A549 treated with RU486 at 1 μM for 4 hours (cell line): ENCODE results near the gene CD81. TPM values are rescaled to one million over a fixed set of nuclear protein-coding genes. Genes with fewer than 3 reads are reported as not detected.

Experiments
- total RNA-seq: library from RNA; stranded (reverse); fragments of 200-300 nt; extraction: Qiagen RNA extraction; gene quantifications from 5 replicates; pipeline ENCODE4 v1.2.3, GENCODE V29; 2022; ENCODE audit warnings: low read depth

CD81 gene, protein sequence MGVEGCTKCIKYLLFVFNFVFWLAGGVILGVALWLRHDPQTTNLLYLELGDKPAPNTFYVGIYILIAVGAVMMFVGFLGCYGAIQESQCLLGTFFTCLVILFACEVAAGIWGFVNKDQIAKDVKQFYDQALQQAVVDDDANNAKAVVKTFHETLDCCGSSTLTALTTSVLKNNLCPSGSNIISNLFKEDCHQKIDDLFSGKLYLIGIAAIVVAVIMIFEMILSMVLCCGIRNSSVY
- total RNA-seq: 280 to 415 TPM (median 398 TPM) in 5 replicates

DNA sequence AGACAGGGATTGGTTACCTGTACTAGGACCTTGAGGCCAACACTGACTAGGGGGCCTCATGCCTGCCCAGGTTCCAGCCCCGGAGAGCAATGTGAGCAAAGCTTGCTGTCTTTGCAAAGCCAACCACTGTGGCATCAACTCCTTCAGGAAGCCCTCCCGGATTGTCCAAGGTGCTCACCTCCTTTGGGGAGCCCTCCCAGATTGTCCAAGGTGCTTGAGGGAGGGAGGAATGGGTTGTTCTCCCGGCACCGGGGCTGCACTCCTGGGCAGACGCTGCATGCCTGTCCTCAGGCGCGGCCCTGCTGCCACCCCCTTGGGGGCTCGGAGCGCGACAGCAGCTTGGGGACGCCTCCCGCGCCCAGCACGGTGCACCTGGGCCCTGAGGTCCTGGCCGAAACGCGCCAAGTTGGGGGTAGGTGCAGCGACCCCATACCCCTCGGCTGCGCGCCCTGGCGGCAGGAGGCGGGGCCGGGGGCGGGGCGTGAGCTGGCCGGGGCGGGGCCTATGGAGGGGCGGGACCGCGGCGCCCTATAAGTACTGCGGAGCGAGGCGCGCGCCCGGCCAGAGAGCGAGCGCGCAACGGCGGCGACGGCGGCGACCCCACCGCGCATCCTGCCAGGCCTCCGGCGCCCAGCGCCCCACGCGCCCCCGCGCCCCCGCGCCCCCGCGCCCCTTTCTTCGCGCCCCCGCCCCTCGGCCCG lies at the start of gene CD81:
TSS of gene CD81 (plus strand) at position 560 of the 701 bp plus-strand sequence. CDS start 240 bp downstream, outside the sequence.

DNA sequence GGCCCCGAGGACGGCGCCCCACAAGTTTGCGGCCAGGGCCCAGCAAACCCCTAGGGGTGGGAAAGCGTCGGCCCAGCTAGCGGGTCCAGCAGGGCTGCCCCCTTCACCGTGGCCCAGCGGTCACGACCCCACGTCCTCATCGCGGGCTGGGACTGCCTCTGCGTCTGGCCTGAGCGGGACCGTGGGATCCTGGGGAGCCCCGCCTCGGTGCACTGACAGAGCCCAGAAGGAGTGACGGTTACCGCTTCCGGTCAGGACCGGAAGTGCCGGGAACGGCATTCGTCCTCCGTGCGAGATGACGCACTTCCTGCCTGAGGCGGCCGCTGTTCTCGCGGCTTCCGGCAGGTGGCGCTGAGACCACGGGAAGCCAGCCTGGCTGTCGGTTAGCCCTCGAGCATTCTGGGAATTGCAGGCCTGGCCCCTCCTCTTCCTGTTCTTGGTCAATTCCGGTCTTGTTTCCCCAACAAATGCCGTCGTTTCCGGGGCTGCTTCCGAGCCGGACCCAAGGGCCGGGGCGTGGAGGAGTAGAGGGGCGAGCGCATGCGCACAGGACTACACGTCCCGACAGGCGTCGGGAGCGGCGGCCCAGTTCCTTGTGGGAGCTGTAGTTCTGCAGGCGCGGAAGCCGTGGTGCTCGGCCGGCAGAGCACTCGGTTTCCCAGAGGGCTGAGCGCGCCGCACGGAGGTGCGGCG lies 23.1 kb downstream of the CD81 start, which contains the start of gene TSSC4:
TSS of gene TSSC4 (plus strand) at position 682 of the 693 bp plus-strand sequence. CDS start 1,884 bp downstream, outside the sequence.

DNA sequence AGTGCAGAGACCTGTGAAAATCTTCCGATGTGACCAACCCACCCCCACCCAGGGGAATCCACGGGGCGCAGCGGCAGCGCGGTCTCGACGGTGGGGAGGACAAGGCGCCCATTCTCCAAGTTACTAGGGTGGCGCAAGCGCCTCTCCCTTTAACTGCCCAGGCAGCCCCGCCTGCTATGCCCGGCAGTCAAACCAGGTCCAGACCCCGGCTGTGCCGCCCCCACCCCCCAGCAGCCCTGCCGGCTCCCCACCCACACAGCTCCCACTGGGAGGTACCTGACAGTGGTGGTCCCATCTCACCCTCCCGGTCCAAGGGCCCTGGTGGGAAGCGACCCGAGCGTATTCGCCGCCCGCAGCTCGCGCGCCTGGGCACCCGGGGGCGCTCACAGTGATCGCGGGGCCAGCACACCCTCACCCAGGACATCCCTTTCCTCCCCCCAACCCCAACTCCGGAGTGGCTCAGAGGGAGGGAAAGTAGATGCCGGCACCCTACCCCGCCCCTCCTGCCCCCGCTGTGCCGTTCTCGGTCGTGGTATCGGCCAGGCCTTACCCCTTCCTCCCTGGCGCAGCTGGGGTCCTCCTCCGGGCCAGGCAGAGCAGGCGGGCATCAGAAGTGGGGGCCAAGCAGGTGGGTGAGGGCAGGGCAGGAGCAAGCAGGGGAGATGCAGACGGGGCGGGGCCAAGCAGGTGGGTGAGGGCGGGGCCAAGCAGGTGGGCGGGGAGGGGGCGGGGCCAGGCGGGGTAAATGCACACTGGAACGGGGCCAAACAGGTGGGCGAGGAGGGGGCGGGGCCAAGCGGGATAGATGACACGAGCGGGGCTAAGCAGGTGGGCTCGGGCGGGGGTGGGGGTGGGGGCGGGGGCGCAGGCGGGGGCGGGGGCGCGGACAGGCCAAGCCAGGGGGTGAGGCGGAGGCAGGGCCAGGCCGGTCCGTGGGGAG lies 67.0 kb downstream of the CD81 start, which contains the start of gene TRPM5:
TSS of gene TRPM5 (minus strand) at position 634 of the 940 bp plus-strand sequence. CDS start 21,478 bp downstream, outside the sequence.

DNA sequence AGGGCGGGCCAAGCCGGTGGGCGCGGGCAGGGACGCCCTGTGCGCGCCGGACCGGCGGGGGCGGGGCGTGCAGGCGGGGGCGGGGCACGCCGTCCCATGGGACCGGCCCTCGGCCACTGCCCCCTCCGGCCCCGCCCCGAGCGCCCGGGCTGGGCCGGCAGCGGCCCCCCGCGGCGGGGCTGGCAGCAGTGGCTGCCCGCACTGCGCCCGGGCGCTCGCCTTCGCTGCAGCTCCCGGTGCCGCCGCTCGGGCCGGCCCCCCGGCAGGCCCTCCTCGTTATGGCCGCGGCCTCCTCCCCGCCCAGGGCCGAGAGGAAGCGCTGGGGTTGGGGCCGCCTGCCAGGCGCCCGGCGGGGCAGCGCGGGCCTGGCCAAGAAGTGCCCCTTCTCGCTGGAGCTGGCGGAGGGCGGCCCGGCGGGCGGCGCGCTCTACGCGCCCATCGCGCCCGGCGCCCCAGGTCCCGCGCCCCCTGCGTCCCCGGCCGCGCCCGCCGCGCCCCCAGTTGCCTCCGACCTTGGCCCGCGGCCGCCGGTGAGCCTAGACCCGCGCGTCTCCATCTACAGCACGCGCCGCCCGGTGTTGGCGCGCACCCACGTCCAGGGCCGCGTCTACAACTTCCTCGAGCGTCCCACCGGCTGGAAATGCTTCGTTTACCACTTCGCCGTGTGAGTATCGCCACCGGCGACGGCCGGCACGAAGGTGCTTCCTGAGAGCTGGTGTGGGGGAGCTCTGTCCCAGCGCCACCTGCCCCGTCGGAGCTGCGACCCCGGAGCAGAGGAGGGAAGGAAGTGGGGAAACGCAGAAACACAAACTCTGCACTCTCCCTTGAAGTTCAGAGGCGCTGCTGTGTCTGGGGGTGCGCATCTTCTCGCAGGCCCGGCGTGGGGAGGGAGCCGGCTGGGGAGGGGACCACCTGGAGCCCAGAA lies 68.0 kb downstream of the CD81 start, which contains the start of gene KCNQ1:
TSS of gene KCNQ1 (plus strand) at position 188 of the 925 bp plus-strand sequence. CDS start at position 279, 91 bp downstream.

Other genes with a start within 250 kb of the CD81 start
- 1.4 to 4.4 TPM (median 2.4 TPM) in 5 replicates for gene IGF2, start 237.9 kb upstream of the CD81 start, total RNA-seq
- gene INS, start 216.1 kb upstream of the CD81 start, total RNA-seq: not detected in 5 replicates
- gene TH, start 205.5 kb upstream of the CD81 start, total RNA-seq: 0.13 TPM in 1 of 5 replicates, not detected in the others
- gene ASCL2, start 106.7 kb upstream of the CD81 start, total RNA-seq: 0.08 to 0.09 TPM in 2 of 5 replicates, not detected in the others
- gene C11orf21, start 75.4 kb upstream of the CD81 start, total RNA-seq: not detected in 5 replicates
- gene TSPAN32, start 75.3 kb upstream of the CD81 start, total RNA-seq: not detected in 5 replicates
- gene TSSC4, start 23.4 kb downstream of the CD81 start, total RNA-seq: 43.6 to 72.9 TPM (median 66.2 TPM) in 5 replicates
- gene TRPM5, start 67.2 kb downstream of the CD81 start, total RNA-seq: not detected in 5 replicates
- 0.19 to 0.54 TPM (median 0.40 TPM) in 5 replicates for gene KCNQ1, start 67.7 kb downstream of the CD81 start, total RNA-seq